Activated T-cell treated with anti-CD3 and anti-CD28 coated beads for 4 hours (primary cell): ENCODE data around the gene GRIN2A.

Source experiments
- DNase-seq: peaks from one replicate; pipeline ENCODE4 v3.0.0-alpha.2; 2020

GRIN2A gene

DNA sequence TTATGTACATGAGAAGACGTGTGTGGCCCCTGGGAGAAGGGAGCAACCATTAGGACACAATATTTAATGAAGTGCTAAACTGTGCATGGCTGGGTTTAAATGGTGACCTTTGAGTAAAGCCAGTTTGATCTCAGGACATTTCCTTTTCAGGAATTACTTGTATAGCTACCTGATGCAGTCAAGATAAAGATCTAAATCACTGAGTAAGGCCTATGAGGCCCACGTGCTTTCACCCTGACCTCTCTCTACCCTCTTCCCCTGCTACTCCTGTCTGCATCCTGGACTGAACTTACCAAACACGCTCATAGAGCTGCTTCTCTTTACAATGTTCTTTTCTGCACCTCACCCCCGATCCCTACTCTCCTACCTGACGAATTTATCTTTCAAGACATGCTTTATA, 98.9 kb downstream of the GRIN2A start:
- no peak for DNase-seq

DNA sequence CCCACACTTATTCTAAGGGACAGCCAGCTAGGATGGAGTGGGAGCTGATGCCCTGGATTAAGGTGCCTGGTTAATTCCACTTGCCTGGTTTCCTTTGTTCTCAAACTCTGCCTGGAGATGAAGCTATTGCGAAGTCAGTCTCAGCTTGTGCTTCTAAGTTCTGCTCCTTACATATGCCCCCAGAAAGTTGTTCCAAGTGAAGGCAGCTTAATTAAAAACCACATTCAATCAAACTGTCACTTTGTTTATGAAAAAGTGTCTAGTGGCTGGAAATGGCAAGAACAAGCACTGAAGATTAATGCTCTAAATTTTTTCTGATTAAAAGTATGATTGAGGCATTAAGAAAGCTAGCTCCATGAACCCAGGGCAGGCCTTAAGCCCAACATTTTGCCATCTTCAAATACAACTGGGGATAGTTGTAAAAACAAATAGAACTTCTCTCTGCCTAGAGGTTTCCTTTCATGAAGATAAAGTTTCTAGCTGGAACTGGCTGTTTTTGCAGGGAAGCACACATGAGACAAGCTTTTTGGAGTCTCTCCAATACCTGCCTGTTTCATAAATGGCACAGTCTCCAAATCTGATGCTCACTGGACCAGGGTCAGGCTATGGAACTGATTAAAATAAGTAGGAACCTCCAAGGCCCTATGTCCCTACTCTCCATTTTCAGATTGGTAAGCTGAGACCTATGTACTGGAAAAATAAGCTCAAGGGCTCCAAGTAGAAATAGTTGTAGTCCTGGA, 100.9 kb downstream of the GRIN2A start:
- no peak for DNase-seq

GRCh38 chr16:10080051-10080772, 102.0 kb downstream of the GRIN2A start:
- DNase-seq, result no peak

DNA sequence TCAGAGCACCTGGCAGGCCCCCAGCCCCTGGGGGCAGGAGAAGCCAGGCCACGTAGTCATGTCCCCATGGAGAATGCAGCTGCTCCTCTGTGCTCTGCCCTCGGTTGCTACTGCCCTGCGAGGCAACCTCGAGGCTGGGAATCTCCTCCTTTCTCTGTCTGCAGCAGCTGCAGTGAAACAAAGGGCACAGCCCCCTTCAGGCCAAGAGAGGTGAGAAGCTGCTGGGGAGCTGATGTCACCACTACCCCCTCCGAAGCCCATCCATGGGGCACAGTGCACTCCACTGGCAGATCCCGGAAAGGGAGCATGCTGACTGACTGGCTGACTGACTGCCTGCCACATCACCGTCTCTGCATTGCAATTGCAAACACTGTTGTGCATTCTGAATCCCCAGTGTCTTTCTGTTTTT, 103.7 kb downstream of the GRIN2A start:
- no peak for DNase-seq

- DNase-seq, result no peak
These were observed 104.4 kb downstream of the GRIN2A start for GRCh38 chr16:10077861-10078260.

DNA sequence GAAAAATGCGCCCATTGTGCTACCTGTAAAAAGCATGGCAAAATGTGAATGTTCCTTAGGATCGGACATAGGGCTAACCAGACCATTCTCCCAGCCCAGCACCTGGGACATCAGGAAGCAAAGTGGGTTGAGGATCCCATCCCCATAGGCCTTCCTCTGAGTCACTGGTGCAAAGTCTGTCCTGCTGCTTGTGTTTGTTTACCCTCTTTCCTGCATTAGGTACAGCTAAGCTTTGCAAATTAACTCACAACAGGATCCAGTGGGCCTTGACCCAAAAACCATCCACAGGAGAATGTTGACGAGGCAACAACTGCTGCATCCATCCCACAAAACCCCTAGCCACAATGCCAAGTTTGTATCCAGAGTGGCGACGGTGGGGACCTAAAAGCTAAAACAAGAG, 106.2 kb downstream of the GRIN2A start:
- DNase-seq, result no peak

DNA sequence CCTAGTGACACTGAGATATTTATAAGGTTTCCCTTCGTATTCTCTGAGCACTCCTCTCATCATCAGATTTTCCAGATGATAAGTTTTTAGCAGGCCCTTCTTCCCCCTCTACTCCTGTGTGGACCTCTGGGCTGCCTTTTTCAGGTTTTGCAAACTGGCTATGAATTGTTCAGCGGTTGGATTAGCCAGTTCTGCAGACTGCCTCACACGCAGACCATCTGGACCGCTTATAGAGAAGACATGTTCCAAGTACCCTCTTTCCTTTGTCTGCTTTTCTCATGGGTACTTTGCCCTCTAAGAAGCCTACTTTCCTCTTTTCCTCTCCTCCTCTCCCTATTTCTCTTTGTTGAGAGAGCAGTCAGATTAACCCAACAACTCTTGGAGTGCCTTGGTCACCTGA, 111.6 kb downstream of the GRIN2A start:
- no peak for DNase-seq

DNA sequence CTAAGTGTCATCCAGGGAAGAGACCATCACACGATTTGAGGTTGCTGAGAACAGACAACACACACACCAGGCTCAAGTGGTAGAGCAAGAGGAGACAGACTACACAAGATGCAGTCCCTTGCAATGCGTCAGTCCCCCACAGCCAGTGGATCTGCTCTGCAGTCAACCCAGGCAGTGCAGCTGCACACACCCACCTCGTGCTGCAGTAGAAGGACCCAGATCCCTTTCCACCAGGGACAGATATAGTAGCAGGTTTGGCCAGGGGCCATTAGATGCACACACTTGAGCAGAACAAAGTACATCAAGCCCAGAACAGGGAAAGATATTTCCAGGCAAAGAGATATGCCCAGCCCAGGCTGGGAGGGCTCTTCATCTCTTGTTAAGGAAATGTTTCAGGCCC, 112.9 kb downstream of the GRIN2A start:
- no peak for DNase-seq

GRCh38 chr16:10067835-10068234, 114.4 kb downstream of the GRIN2A start:
- DNase-seq, result no peak

DNA sequence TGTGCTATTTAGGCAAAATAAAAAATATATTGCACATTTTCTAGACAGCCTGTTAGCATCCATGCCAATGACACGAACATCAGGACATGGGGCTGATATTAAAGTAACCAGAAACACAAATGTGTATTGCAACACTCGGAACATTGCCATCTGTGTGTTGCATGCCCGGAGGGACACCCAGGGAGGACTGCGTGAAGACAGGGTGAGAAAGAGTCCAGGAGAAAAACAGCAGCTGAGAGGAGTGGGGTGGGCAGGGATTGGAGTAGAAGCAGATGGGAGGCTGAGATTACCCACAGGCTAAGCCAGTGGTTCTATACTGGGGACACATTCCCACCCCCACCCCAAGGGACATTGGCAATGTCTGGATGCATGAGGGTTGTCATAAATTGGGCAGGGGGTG, 114.8 kb downstream of the GRIN2A start:
- DNase-seq, result no peak

DNA sequence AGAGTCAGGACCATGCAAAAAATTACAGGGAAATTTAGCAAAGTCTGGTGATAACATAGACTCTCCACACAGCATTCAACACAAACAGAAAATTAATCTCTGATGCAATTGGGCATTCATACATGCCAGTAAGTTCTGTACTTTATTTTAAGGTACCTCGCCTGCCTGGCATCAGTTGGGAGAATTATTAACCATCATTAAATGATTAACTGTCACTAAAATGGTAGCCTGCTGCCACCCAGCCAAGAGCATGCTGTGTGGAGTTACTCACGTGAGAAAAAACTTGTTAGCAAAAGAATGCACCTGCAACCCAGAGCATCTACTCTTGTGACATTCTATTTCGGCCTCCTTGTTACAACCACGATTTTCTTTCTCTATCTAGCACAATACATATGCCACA, 117.2 kb downstream of the GRIN2A start:
- DNase-seq, result no peak

- no peak for DNase-seq
These were observed 133.4 kb downstream of the GRIN2A start for GRCh38 chr16:10048850-10049249.

DNA sequence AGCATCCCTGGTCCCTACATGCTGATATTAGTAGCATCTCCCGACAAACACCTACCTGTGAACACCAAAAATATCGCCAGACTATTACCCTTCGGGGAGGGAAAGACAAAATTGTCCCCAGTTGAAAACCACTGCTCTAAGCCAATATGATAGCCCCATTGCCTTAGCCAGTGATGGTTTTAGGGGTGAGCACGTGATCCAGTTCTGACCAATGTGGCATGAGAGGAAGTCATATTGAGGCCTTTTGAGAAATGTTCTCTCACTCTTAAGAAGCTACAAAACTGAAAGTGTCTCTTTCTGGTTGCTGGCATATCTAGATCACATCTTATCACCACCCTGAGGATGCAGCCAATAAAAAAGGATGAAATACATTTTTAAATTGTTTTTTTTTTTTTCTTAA, 136.3 kb downstream of the GRIN2A start:
- DNase-seq, result no peak

DNA sequence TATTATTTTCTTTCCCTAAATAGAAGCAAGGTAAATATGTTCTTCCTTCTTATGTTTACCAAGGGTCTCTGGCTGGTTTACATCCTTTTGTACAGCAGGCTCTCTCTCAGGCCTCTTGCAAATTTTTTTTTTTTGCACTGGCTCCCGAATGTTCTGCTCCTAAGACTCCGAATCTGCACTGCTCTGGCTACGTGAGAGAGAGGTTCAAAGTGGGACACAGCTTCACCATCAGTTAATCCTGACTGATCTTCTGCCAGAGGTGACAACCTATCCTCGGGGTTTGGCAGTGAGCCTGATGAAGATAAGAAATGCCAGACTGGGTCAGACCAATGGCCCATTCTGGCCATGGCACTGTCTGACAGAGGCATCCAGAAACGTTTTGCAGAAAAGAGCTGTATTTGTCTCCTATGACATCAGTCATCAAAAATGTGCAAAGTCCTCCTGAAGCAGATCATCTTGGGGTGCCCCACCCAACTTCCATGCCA, 136.9 kb downstream of the GRIN2A start:
- DNase-seq, result no peak

DNA sequence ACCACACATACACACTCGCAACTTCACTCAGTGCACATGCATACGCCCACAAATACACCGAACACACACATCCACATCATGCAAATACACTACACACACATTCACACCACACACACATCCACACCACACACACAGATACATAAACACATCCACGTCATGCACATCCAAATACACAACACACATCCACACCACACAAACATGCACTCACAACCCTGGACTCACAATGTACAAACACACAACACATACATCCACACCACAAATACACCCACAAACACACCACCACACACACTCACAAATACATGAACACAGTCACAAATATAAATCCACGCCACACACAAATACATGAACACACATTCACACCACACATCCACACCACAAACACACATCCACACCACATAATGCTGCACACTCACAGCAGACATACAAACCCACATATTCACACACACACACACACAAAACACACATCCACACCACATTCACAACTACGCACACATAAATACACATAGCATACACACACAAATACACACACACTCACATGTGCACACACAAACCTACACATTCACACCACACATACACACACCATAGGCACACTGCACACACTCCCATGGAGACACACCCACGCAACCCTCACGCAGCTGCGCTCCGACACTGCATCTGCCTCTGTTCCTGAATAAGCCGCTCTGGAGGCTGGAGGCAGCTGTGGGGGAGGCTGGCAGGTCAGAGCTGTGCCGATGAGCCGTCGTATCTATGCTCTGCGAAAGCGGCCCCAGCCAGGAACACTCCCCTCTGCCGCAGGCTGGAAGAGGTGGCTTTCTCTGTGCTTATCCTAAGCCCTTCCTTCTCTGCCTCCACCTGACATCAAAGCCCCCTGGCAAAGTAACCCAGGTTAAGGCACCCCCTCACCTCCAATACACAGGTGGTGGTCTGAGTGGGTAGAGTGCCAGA, 141.8 kb downstream of the GRIN2A start:
- no peak for DNase-seq

- no peak for DNase-seq
These were observed 142.8 kb downstream of the GRIN2A start for GRCh38 chr16:10039220-10040096.

- DNase-seq, result no peak
These were observed 144.5 kb downstream of the GRIN2A start for GRCh38 chr16:10037751-10038150.

DNA sequence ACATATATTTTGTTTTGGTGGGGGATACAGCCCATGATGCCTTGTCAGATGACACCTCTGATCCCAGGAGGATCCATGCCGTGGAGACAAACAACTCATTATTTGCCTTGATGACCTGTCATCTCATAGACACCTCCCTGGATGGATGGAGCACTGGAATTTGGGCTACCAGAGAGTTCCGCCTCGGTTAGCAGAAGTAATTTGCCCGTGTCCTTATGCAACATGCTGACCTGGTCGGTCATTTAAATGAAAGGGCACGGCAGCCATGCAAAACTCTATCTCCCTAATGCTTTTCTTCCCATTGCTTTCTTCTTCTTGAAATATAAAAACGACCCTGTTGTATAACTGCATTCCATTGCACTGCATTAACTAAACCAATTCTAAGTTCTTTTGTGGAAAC, 145.3 kb downstream of the GRIN2A start:
- no peak for DNase-seq

- no peak for DNase-seq
These were observed 148.7 kb downstream of the GRIN2A start for GRCh38 chr16:10033556-10033955.

DNA sequence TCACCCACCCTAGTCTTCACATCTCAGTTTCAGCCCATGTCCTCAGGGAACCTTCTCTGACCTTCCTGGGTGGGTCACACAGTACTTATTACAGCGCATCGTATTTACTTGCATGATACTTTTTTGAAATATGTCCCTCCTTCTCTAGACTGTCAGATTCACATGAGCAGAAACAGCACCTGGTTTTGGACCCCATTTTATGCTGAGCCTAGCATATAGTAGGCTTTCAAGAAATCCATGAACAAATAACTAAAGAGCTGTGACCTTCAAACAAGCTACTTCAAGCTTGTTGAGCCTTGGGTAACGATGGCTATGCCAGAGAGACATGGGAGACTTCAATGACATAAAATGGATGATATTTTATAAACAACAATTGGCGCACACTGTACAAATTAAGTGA, 150.3 kb downstream of the GRIN2A start:
- DNase-seq, result no peak

DNA sequence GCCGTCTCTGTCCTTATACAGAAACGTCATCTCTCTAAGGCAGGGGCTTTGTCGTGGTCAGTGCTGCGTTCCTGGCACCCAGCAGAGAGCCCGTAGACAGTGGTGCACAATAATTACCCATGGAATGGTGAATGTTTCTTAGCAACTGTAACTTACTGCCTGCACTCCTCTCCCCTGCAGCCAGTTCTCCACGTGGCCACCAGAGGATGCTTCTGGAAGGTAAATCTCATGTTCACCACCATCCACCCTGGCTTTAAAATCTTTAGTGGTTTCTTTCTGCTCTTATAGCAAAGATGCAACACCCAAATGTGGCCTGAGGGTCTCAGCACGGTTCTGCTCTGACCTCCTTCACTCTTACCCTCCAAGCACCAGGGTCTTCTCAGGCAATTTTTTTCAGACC, 150.8 kb downstream of the GRIN2A start:
- DNase-seq, result no peak

DNA sequence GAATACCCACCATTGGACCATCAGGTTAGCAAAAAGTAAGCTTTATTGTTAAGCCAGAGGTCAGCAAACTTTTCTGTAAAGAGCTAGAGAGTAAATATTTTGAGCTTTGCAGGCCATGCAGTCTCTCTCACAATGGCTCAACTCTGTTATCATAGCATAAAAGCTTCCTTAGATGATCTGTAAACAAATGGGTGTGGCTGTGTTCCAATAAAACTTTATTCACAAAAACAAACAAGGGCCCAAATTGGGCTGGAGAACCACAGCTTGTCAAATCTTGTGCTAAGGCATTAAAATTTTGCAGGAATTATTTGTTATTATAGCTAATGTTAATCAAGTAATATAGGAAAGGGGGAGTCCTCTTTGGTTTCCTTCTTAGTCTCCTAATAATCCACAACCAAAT, 153.6 kb downstream of the GRIN2A start:
- no peak for DNase-seq
